HAP-1 (cell line): ENCODE measurements around the gene FBLIM1.

Experiments used
- DNase-seq, 2 experiments: peaks; one replicate each; pipeline ENCODE4 v3.0.0-alpha.2; 2016 to 2020; ENCODE audit warnings: low spot score in 2 of 2
- H3K27me3 ChIP-seq: fragments of 250-450 bp; sonication (Bioruptor Pico); 2 replicates; pipeline ENCODE4 v1.5.1; 2020; ENCODE audit warnings: low read depth, mild to moderate bottlenecking, moderate library complexity
- H3K36me3 ChIP-seq: fragments of 250-450 bp; sonication (Bioruptor Pico); replicated peaks from 2 replicates; pipeline ENCODE4 v1.5.1; 2020; ENCODE audit warnings: mild to moderate bottlenecking
- H3K4me1 ChIP-seq: fragments of 250-450 bp; sonication (Bioruptor Pico); 2 replicates; pipeline ENCODE4 v1.5.1; 2020; ENCODE audit warnings: mild to moderate bottlenecking
- H3K4me3 ChIP-seq: fragments of 250-450 bp; sonication (Bioruptor Pico); 2 replicates; pipeline ENCODE4 v1.5.1; 2020; ENCODE audit warnings: mild to moderate bottlenecking, moderate library complexity
- H3K9me3 ChIP-seq: fragments of 250-450 bp; sonication (Bioruptor Pico); 2 replicates; pipeline ENCODE4 v1.5.1; 2020; ENCODE audit warnings: mild to moderate bottlenecking, moderate library complexity
- in situ Hi-C: fragments of 300-500 bp; cut with MboI; formaldehyde crosslinking; loops from 3 replicates; pipeline ENCODE4 v1.14.3; 2020; ENCODE audit warnings: low sequenced_read_pairs, inconsistent platforms, mixed read lengths

FBLIM1 gene

DNA sequence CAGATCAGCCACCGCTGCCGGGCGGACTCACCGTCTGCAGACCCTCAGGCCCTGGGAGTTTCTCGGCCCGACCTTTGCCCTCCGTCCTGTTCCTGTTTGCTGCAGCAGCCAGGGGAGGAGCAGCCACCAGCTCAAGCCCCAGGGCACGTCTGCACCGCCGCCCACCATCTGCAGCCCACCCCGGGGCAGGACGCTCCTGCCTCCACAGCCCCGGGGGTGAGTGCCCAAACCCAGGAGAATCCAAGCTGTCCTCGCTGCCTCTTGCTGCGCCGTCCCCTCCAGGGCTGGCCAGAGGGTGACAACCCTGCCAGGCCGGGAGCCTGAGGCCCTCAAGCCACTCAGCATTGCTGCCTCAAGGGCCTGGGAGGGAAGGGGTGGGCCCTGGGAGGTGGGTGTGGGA, 23.7 kb upstream of the FBLIM1 start:
- no peak for DNase-seq
- peaks cover 25% of the 10 kb centered on the region for H3K36me3 ChIP-seq
- no peaks in the 10 kb centered on the region for H3K27me3 ChIP-seq
- H3K9me3 ChIP-seq: no peaks in the 10 kb centered on the region
- no peaks in the 10 kb centered on the region for H3K4me1 ChIP-seq
- in situ Hi-C loops: no loop called here
- H3K4me3 ChIP-seq: no peak overlapping the region

DNA sequence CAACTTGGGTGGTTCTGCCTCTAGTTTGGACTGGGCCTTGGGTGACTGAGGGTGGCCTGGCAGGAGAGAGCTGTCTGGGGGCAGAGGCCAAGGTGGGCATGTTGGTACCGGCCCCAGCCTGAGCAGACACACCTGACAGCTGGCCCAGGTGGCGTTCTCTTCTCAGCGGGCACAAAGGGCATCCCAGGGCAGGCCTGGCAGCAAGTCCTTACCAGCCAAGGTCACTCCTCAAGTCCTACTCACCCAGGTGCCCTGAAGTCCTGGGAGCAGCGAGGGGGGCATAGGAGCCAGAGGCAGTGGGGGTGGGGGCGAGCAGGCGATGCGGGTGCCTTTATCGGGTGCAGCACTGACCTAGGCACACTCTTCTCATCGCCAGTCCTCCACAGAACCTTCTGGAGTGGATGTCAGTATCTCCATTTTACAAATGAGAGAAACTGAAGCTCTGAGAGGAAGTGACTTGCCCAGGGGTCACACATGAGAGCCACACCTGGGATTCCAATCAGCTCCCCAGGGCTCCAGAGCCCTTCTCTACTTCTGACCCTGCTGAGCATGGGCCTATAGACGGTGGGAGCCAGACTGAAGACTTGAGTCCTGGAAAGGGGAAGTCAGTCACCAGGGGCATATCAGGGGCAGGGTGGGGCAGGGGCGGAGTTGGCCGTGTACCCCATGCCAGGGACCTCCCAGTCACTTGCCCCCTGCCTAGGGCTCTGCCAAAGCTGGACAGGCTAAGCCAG, 23.1 kb upstream of the FBLIM1 start:
- no peaks in the 10 kb centered on the region for H3K9me3 ChIP-seq
- in situ Hi-C loops: no loop called here
- DNase-seq: no peak
- no peaks in the 10 kb centered on the region for H3K4me1 ChIP-seq
- H3K4me3 ChIP-seq: no peak overlapping the region
- H3K27me3 ChIP-seq: no peaks in the 10 kb centered on the region
- peaks cover 25% of the 10 kb centered on the region for H3K36me3 ChIP-seq

DNA sequence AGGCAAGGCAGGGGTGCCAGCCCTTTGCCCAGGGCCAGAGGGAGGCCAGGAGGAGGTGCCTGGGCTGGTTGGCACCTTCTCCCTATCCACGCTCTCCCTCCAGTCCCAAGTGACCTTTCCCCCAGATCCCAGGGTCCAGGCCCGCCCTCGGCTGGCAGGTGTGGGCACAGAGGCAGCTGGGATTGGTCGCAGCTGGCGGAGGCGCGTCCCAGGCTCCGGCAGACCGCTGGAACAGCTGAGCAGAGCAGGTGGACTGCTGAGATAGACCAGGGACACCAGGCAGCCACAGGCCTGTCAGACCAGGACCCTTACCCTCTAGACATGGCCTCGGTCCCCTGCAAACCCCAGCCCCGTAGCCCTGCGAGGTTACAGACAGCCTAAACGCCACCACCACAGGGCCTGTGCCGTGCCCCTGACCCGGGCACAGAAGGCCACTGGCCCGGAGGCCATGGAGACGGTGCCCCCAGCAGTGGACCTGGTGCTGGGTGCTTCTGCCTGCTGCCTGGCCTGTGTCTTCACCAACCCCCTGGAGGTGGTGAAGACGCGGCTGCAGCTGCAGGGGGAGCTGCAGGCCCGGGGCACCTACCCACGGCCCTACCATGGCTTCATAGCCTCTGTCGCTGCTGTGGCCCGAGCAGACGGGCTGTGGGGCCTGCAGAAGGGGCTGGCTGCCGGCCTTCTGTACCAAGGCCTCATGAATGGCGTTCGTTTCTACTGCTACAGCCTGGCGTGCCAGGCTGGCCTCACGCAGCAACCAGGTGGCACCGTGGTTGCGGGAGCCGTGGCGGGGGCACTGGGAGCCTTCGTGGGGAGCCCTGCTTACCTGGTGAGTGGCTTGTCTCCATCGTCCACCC, 22.3 kb upstream of the FBLIM1 start, which contains the start of gene SLC25A34:
Gene SLC25A34 (plus strand): TSS at position 221 of the 854 bp plus-strand sequence. CDS start 228 bp downstream, at position 449.
- no peaks in the 10 kb centered on the region for H3K9me3 ChIP-seq
- H3K27me3 ChIP-seq: no peaks in the 10 kb centered on the region
- H3K4me1 ChIP-seq: no peaks in the 10 kb centered on the region
- H3K4me3 ChIP-seq: no peak within 1 kb of the TSS
- no peak for DNase-seq
- peaks cover 17% of the 10 kb centered on the region for H3K36me3 ChIP-seq
- in situ Hi-C loops: no loop called here

DNA sequence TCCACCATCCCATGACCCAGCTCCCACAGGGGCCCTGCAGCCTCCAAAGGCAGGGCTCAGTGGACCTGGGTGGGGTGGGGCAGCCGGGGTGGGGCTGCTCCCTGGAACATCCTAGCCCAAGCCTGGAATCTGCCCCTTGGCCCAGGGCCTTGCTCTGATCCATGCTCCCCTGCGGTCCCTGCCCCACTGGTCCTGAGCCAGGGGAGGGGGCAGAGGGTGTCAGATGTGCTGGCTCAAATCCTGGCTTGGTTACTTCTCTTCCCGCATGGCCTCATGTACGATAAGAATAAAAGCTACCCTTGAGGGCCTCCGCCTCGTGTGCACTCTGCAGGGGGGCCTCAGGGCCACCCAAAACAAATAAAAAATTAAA, 21.7 kb upstream of the FBLIM1 start:
- DNase-seq: no peak
- Histone ChIP-seq H3K9me3 (no peaks in the 10 kb centered on the region), H3K4me3 (no peak overlapping the region), H3K36me3 (peaks cover 16% of the 10 kb centered on the region), H3K4me1 (peaks cover 2% of the 10 kb centered on the region; the same call in 1 of the 2 replicates), H3K27me3 (no peaks in the 10 kb centered on the region)
- in situ Hi-C loops: no loop called here

DNA sequence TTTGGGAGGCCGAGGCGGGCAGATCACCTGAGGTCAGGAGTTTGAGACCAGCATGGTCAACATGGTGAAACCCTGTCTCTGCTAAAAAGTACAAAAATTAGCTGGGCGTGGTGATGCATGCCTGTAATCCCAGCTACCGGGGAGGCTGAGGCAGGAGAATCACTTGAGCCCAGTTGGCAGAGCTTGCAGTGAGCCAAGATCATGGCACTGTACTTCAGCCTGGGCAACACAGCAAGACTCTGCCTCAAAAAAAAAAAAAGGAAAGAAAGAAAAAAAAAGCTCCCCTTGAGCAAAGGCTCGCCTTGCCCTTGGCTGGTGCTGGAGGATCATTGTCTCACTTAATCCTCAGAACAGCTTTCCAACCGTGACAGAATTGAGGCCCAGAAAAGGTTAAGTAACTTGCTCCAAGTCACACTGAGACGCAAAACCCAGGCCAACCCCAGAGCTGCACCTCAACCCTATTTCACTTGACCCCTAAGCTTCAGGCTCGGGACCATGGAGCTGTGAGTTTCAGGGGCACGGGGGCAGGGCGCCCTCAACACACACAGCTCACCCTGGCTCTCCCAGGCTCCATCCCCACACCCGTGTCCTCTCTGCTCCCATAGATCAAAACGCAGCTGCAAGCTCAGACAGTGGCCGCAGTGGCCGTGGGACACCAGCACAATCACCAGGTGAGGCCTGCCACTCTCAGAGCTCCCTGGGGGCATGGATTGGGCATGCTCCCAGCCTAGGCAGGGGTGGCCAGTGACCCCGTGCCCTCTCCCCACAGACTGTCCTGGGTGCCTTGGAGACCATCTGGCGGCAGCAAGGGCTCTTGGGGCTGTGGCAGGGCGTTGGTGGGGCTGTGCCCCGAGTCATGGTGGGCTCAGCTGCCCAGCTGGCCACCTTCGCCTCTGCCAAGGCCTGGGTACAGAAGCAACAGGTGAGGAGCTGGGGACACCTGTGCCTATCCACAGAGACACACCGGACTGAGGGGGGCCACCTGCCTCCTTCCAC, 21.0 kb upstream of the FBLIM1 start:
- Histone ChIP-seq H3K36me3 (peaks cover 13% of the 10 kb centered on the region), H3K9me3 (no peaks in the 10 kb centered on the region), H3K4me3 (no peak overlapping the region), H3K27me3 (no peaks in the 10 kb centered on the region), H3K4me1 (peaks cover 2% of the 10 kb centered on the region; the same call in 1 of the 2 replicates)
- in situ Hi-C loops: no loop called here
- no peak for DNase-seq

DNA sequence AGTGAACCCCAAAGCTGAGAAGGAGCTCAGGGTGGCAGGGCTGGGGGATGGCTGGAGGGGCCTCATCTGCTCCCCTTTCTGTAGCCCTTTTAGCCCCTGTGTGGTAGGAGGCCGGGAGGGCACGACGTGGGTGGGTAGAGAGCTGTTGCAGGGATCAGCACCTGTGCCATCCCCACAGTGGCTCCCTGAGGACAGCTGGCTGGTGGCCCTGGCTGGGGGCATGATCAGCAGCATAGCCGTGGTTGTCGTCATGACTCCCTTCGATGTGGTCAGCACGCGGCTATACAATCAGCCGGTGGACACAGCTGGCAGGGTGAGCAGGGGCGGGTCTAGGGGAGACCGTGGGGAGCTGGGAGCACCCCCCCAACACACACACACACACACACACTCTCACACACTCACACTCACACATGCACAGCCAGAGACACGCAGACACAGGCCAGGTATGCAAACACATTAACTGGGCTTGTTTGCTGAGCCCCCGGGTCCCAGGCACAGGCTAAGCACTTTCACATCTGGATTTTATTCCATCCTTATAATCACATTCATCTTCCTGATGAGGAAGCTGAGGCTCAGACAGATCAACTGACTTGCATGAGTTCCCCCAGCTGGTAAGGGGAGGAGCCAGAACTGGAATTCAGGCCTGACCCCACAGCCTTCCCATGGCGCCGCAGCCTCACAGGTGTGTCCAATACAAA, 20.0 kb upstream of the FBLIM1 start:
- Histone ChIP-seq H3K4me1 (peaks cover 2% of the 10 kb centered on the region; the same call in 1 of the 2 replicates), H3K4me3 (no peak overlapping the region), H3K27me3 (no peaks in the 10 kb centered on the region), H3K36me3 (peaks cover 4% of the 10 kb centered on the region), H3K9me3 (no peaks in the 10 kb centered on the region)
- DNase-seq: no peak
- in situ Hi-C loops: no loop called here

DNA sequence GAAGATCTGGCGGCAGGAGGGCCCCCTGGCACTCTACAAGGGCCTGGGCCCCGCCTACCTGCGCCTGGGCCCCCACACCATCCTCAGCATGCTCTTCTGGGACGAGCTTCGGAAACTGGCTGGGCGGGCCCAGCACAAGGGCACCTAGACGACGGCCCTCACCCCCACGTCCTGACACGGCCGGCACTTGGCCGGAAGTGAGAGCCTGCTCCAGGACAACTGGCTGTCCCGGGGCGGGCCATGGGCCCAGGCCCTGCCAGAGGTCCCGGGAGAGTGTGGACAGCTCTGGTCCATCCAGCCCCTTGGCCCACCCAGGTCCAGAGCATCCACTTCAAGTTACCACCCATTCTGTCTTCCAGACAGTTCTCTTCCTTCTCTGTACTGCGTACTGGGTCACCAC, 19.3 kb upstream of the FBLIM1 start:
- Histone ChIP-seq H3K36me3 (no peaks in the 10 kb centered on the region; the same call in 1 of the 2 replicates), H3K9me3 (no peaks in the 10 kb centered on the region), H3K4me3 (no peak overlapping the region), H3K4me1 (peaks cover 2% of the 10 kb centered on the region; the same call in 1 of the 2 replicates), H3K27me3 (no peaks in the 10 kb centered on the region)
- DNase-seq: no peak
- in situ Hi-C loops: no loop called here

DNA sequence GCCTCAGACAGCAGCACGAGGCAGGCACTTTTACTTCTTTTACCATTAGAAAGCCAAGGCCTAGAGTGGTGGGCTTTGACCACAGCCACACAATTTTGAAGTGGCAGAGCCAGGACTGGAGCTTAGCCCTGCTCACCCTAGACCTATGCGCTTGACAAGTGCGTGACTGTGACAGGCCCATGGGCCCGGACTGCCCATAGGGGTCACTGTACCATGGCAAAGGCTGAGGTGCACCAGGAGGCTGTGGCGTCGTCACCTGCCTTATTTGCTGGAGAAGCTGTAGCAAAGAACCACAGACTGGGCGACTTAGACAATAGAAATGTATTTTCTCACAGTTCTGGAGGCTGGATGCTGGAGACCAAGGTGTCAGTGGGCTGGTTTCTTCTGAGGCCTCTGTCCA, 18.9 kb upstream of the FBLIM1 start:
- Histone ChIP-seq H3K36me3 (no peaks in the 10 kb centered on the region), H3K9me3 (no peaks in the 10 kb centered on the region), H3K4me1 (peaks cover 2% of the 10 kb centered on the region; the same call in 1 of the 2 replicates), H3K27me3 (no peaks in the 10 kb centered on the region), H3K4me3 (no peak overlapping the region)
- in situ Hi-C loops: no loop called here
- no peak for DNase-seq

DNA sequence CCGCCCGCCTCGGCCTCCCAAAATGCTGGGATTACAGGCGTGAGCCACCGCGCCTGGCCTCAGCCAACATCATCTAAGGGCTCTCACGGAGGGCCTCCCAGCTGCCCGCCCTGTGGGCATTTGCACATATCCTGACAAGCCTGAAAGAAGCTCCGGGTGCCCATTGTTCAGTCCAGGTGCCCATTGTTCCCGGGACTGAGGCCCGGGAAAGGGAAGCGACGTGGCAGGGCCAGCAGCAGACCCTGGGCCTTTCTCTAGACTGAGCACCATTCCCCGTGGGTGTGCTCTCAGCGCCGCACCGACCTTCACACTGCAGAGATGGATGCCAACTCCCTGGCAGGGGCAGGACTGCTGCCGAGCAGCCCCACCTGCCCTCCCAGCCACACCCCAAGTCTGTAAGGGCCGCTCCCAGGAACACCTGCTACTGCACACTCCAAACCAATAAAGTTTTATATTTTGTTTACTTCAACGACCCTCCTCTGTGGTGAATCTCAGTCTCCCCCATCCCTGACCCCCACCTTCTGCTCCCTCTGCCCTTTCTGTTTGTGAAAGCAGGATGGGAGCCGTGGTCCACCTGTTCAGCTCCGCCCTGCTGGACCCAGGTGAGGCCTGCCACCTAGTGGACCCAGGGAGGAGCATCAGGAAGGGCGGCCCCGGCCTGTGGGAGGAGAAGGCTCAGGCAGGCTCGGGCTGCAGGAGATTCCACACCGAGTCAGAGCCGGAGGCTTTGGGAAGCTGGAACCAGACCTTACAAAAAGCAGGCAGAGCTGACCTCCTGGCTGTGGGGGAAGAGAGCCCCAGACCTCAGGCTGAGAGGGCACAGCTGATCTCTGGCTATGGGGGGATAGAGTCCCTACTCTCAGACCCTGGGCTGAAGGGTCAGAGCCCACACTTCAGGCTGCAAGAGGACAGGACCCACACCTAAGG, 17.4 kb upstream of the FBLIM1 start:
- in situ Hi-C loops: no loop called here
- H3K27me3 ChIP-seq: no peaks in the 10 kb centered on the region
- H3K36me3 ChIP-seq: no peaks in the 10 kb centered on the region
- H3K9me3 ChIP-seq: no peaks in the 10 kb centered on the region
- DNase-seq: peak; percentile 50 to 86
- peaks cover 2% of the 10 kb centered on the region; the same call in 1 of the 2 replicates for H3K4me1 ChIP-seq
- H3K4me3 ChIP-seq: no peak overlapping the region

DNA sequence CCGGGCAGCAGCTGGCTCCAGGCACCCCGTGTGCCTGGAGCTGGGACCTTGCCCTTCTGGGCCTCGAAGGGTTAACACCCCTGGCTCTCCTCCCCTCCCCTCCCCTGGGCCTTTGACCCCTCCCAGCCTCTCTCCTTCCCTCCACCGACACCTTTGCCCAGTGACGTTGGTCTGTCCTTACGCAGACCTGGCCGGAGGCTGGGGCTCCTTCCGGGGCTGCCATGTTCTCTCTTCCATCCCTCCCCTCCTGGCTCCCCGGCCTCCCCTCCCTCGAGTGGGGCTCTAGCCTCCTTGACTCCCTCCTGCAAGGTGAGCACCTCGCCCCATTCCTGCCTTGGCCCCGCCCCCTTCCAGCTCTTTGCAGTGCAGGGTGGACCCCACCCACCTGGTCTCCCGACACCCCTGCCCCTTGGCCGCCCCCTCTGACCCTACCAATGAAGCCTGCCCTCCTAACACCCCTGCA, 16.2 kb upstream of the FBLIM1 start, which contains the start of gene TMEM82:
Gene TMEM82 (plus strand): TSS at position 161 of the 463 bp plus-strand sequence. CDS start 61 bp downstream, at position 222.
- H3K4me1 ChIP-seq: peaks cover 2% of the 10 kb centered on the region; the same call in 1 of the 2 replicates
- no peaks in the 10 kb centered on the region for H3K9me3 ChIP-seq
- no peaks in the 10 kb centered on the region for H3K36me3 ChIP-seq
- H3K4me3 ChIP-seq: no peak within 1 kb of the TSS
- H3K27me3 ChIP-seq: no peaks in the 10 kb centered on the region
- no peak for DNase-seq
- in situ Hi-C loops: no loop called here

DNA sequence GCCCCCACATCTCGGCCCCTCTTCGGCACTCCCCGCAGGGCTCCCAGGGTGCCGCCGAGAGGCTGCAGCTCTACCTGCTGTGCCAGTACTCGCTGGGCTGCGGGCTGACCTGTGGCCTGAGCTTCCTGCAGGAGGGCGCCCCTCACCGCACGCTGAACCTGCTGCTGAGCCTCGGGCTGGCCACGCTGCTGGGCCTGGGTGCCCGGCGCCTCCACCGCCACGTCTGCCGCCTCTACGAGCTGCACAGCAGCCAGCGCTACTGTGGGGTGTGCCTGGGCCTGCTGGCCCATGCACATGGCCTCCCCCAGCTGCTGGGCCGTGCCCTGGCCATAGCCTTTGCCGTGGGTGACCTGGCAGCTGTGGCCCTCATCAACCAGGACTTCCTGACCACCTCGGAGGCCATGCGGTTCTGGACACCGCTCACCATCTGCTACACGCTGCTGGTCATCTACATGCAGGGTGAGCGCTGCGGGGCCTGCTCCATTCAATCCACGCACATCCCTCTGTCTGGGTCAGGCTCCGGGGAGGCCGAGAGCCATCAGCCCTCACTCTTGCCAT, 14.4 kb upstream of the FBLIM1 start:
- Histone ChIP-seq H3K36me3 (no peaks in the 10 kb centered on the region), H3K4me1 (peaks cover 2% of the 10 kb centered on the region; the same call in 1 of the 2 replicates), H3K9me3 (no peaks in the 10 kb centered on the region), H3K27me3 (no peaks in the 10 kb centered on the region), H3K4me3 (no peak overlapping the region)
- no peak for DNase-seq
- in situ Hi-C loops: no loop called here
